Inferior parietal cortex (tissue), 1 donor: ENCODE results near the gene MMP13.
"Not testable (repeated sequence)": the region's sequence is repeated elsewhere in the genome, so short reads cannot be mapped to it uniquely, and the experiment has no call there.

Experiments
- DNase-seq: peaks from one replicate; pipeline ENCODE4 v3.0.0-alpha.2; 2016; ENCODE audit errors: extremely low spot score

The MMP13 gene

GRCh38 chr11:102955624-102956023, at the start of gene MMP13:
TSS of gene MMP13 (minus strand) at chr11:102955732. CDS start at chr11:102955705, 27 bp downstream.
- DNase-seq, result no peak

- not testable (repeated sequence) for DNase-seq
These were observed 48.7 kb upstream of the MMP13 start for GRCh38 chr11:103004234-103004633.

- no peak for DNase-seq
These were observed 38.6 kb upstream of the MMP13 start for GRCh38 chr11:102994105-102994504.

GRCh38 chr11:102991776-102992175, 36.2 kb upstream of the MMP13 start:
- no peak for DNase-seq

- no peak for DNase-seq
These were observed 34.6 kb upstream of the MMP13 start for GRCh38 chr11:102990145-102990544.

GRCh38 chr11:102989379-102990047, 34.0 kb upstream of the MMP13 start:
- DNase-seq, result no peak

- no peak for DNase-seq
These were observed 31.3 kb upstream of the MMP13 start for GRCh38 chr11:102986815-102987214.

- DNase-seq, result no peak
These were observed 30.3 kb upstream of the MMP13 start for GRCh38 chr11:102985850-102986249.

- no peak for DNase-seq
These were observed 28.0 kb upstream of the MMP13 start for GRCh38 chr11:102983486-102983885.

- no peak for DNase-seq
These were observed 25.9 kb upstream of the MMP13 start for GRCh38 chr11:102981324-102981910.

- no peak for DNase-seq
These were observed 19.2 kb upstream of the MMP13 start for GRCh38 chr11:102974552-102975280.

- not testable (repeated sequence) for DNase-seq
These were observed 18.2 kb upstream of the MMP13 start for GRCh38 chr11:102973698-102974097.

GRCh38 chr11:102972853-102973252, 17.3 kb upstream of the MMP13 start:
- no peak for DNase-seq

- no peak for DNase-seq
These were observed 16.2 kb upstream of the MMP13 start for GRCh38 chr11:102971766-102972165.

- no peak for DNase-seq
These were observed 12.0 kb upstream of the MMP13 start for GRCh38 chr11:102967497-102967896.

GRCh38 chr11:102966011-102966410, 10.5 kb upstream of the MMP13 start:
- no peak for DNase-seq

GRCh38 chr11:102964867-102965266, 9.3 kb upstream of the MMP13 start:
- DNase-seq, result no peak

GRCh38 chr11:102957953-102958352, 2.4 kb upstream of the MMP13 start:
- DNase-seq, result no peak

- no peak for DNase-seq
These were observed 4.9 kb downstream of the MMP13 start for GRCh38 chr11:102950622-102951081.

- DNase-seq, result no peak
These were observed 9.3 kb downstream of the MMP13 start for GRCh38 chr11:102946237-102946636.

- peak; percentile 85 for DNase-seq
These were observed 14.6 kb downstream of the MMP13 start for GRCh38 chr11:102940714-102941588.
